K562 (cell line): ENCODE measurements around the gene YBX3. TPM values are rescaled to one million over a fixed set of nuclear protein-coding genes. Genes with fewer than 3 reads are reported as not detected.

Experiments used
- ATAC-seq: fragments of 200-7000 bp; cut with Tn5 transposase; 3 replicates; pipeline ENCODE4 v1.9.1; 2020; ENCODE audit warnings: moderate library complexity
- BruUV-seq: library from RNA; stranded (reverse); fragments of 400-500 nt; replicated peaks from 2 replicates; lab custom pipeline; 2021; lab: Mats Ljungman, UMichigan
- CTCF ChIA-PET: fragments of 300-600 bp; formaldehyde crosslinking; extraction: SDS; loops from one replicate; lab custom pipeline; 2021; ENCODE audit warnings: low intra/inter-chr PET ratio; lab: Yijun Ruan, JAX
- POLR2A ChIA-PET: fragments of 300-600, 350-650 bp; sonication (Branson Sonifier 250); formaldehyde crosslinking; extraction: SDS; loops from one replicate; lab custom pipeline; 2021; ENCODE audit warnings: antibody characterized with exemption, inconsistent platforms; lab: Yijun Ruan, JAX
- DNase-seq, 4 experiments: peaks; one replicate each; pipeline versions ENCODE4 v3.0.0 to v3.0.0-alpha.2; 2011 to 2018; ENCODE audit warnings: low spot score in 3 of 4, mixed read lengths in 3 of 4; ENCODE audit errors: extremely low read depth in 1 of 4
- FAIRE-seq: peaks from 2 replicates; lab custom pipeline; 2011; peaks lifted over from hg19 to GRCh38; lab: Jason Lieb, UNC
- H2AFZ ChIP-seq: 2 replicates; pipeline ENCODE4 v1.6.0; 2011; ENCODE audit warnings: low read depth, low read length, control low read depth, inconsistent platforms
- H3K27ac ChIP-seq: fragments of 200-600 bp; 3 replicates; pipeline ENCODE4 v1.8.0; 2011; ENCODE audit warnings: low read depth, mild to moderate bottlenecking, control low read depth, inconsistent platforms, low read length, moderate library complexity, mixed read lengths; ENCODE audit errors: extremely low read depth
- H3K27me3 ChIP-seq, 2 experiments: fragments of 300-600 bp in 1 of 2; 2 replicates in 1 of 2; 3 replicates in 1 of 2; pipeline versions ENCODE4 v1.6.0 to v1.8.0; 2011; ENCODE audit warnings: inconsistent platforms in 2 of 2, low read length in 2 of 2, mild to moderate bottlenecking in 1 of 2, mixed read lengths in 1 of 2, moderate library complexity in 1 of 2; ENCODE audit not compliant: control insufficient read depth in 2 of 2, insufficient read depth in 2 of 2
- H3K36me3 ChIP-seq: fragments of 300-600 bp; 3 replicates; pipeline ENCODE4 v1.8.0; 2011; ENCODE audit warnings: mild to moderate bottlenecking, low read length, inconsistent platforms; ENCODE audit not compliant: control insufficient read depth, insufficient read depth
- H3K4me1 ChIP-seq, 2 experiments: fragments of 200-600 bp in 1 of 2; replicated peaks in 1 of 2; 2 replicates in 1 of 2; 3 replicates in 1 of 2; pipeline versions ENCODE4 v1.5.1 to v1.8.0; 2011; ENCODE audit warnings: inconsistent platforms in 2 of 2, low read length in 2 of 2, mild to moderate bottlenecking in 1 of 2, mixed read lengths in 1 of 2, moderate library complexity in 1 of 2; ENCODE audit not compliant: control insufficient read depth in 2 of 2, insufficient read depth in 2 of 2
- H3K4me2 ChIP-seq: 2 replicates; pipeline ENCODE4 v1.6.1; 2011; ENCODE audit warnings: low read length, control low read depth, inconsistent platforms, mixed read lengths; ENCODE audit not compliant: insufficient read depth
- H3K4me3 ChIP-seq: fragments of 200-600 bp; sonication (generic), shearing (Covaris generic); 2 replicates; pipeline ENCODE4 v1.5.1; 2016; ENCODE audit warnings: control low read depth, inconsistent platforms
- H3K79me2 ChIP-seq: fragments of 200-600 bp; 3 replicates; pipeline ENCODE4 v1.8.0; 2011; ENCODE audit warnings: low read length, inconsistent platforms; ENCODE audit not compliant: control insufficient read depth, insufficient read depth
- H3K9ac ChIP-seq, 2 experiments: 2 replicates each; pipeline versions ENCODE4 v1.6.0 to v1.6.1; 2011; ENCODE audit warnings: low read depth in 2 of 2, low read length in 2 of 2, control low read depth in 1 of 2, inconsistent platforms in 1 of 2, mild to moderate bottlenecking in 1 of 2, mixed read lengths in 1 of 2; ENCODE audit not compliant: insufficient read depth in 1 of 2
- H3K9me1 ChIP-seq: one replicate; pipeline ENCODE4 v1.6.0; 2011; ENCODE audit warnings: inconsistent platforms, mild to moderate bottlenecking, low read length, moderate library complexity; ENCODE audit not compliant: control insufficient read depth, insufficient read depth
- H3K9me3 ChIP-seq: replicated peaks from 2 replicates; pipeline ENCODE4 v1.5.1; 2011; ENCODE audit warnings: low read depth, low read length, inconsistent platforms; ENCODE audit not compliant: control insufficient read depth, insufficient read depth
- H4K20me1 ChIP-seq: replicated peaks from 2 replicates; pipeline ENCODE4 v1.6.1; 2011; ENCODE audit warnings: low read length, inconsistent platforms, mixed read lengths; ENCODE audit not compliant: control insufficient read depth, insufficient read depth
- BRCA1 ChIP-seq, 2 experiments: fragments of 450-650 bp in 1 of 2; sonication (generic) in 1 of 2; formaldehyde crosslinking in 1 of 2; IDR thresholded peaks; 2 replicates each; pipeline versions ENCODE4 v1.5.0 to v1.6.1; 2017 to 2020; ENCODE audit warnings: mild to moderate bottlenecking in 1 of 2, missing genetic modification reagents in 1 of 2
- DPF2 ChIP-seq: fragments of 450-650 bp; IDR thresholded peaks from 2 replicates; pipeline ENCODE4 v1.6.1; 2016
- GABPB1 ChIP-seq: sonication (generic); formaldehyde crosslinking; IDR thresholded peaks from 2 replicates; pipeline ENCODE4 v1.8.0; 2022; ENCODE audit warnings: mild to moderate bottlenecking, missing genetic modification reagents
- GABPB2 ChIP-seq: fragments of 250-450 bp; sonication (Bioruptor Pico); conservative IDR thresholded peaks from 2 replicates; pipeline ENCODE4 v1.5.1; 2021; ENCODE audit warnings: mild to moderate bottlenecking
- NCOA4 ChIP-seq: fragments of 450-650 bp; IDR thresholded peaks from 2 replicates; pipeline ENCODE4 v1.6.1; 2018; ENCODE audit warnings: mild to moderate bottlenecking; ENCODE audit not compliant: partially characterized antibody
- PHB ChIP-seq: fragments of 250-450 bp; sonication (Bioruptor Pico); IDR thresholded peaks from 2 replicates; pipeline ENCODE4 v1.5.0; 2021
- PHB2 ChIP-seq: fragments of 450-650 bp; IDR thresholded peaks from 2 replicates; pipeline ENCODE4 v1.6.1; 2017; ENCODE audit warnings: low read depth
- SMAD1 ChIP-seq: fragments of 150-350 bp; IDR thresholded peaks from 2 replicates; pipeline ENCODE4 v1.6.1; 2014; ENCODE audit warnings: low read length, low read depth; ENCODE audit not compliant: partially characterized antibody
- TAF9B ChIP-seq: fragments of 450-650 bp; IDR thresholded peaks from 2 replicates; pipeline ENCODE4 v1.6.1; 2018; ENCODE audit warnings: mild to moderate bottlenecking; ENCODE audit not compliant: partially characterized antibody
- ZNF830 ChIP-seq: fragments of 250-450 bp; sonication (Bioruptor Pico); IDR thresholded peaks from 2 replicates; pipeline ENCODE4 v1.5.0; 2021; ENCODE audit warnings: mild to moderate bottlenecking
- WGBS: fragments of 100-300 bp; shearing (Covaris generic); methylation state at CpG from one replicate; pipeline ENCODE4 v1.1.6; 2016; ENCODE audit warnings: low coverage, mixed read lengths; ENCODE audit not compliant: insufficient coverage; ENCODE audit errors: missing lambda C conversion rate; 5-methylcytosine and 5-hydroxymethylcytosine counted together
- in situ Hi-C: fragments of 300-500 bp; cut with MboI; formaldehyde crosslinking; loops from 4 replicates; pipeline ENCODE4 v1.15.0; 2018; ENCODE audit warnings: inconsistent platforms, mixed read lengths
- intact Hi-C: fragments of 100-400 bp; cut with micrococcal nuclease; formaldehyde crosslinking; loops from 2 replicates; pipeline ENCODE4 v1.14.2; 2022
- polyA plus RNA-seq, 8 experiments: library from polyadenylated mRNA; depleted of rRNA in 4 of 8; stranded (reverse) in 5 of 8; unstranded in 3 of 8; fragments of >200 nt; fragmentation: Nextera tagmentation in 2 of 8; fragmentation: Illumina TruSeq in 1 of 8; extraction: Ambion mirVana in 2 of 8; extraction: Trizol in 1 of 8; gene quantifications; 2 replicates each; pipeline versions ENCODE4 v1.2.1 to v1.2.3, GENCODE V29; 2011 to 2014; ENCODE audit warnings: inconsistent platforms in 1 of 8, missing spikeins in 1 of 8
- total RNA-seq, 7 experiments: library from RNA; depleted of rRNA in 6 of 7; stranded (reverse); fragments of >200 nt in 6 of 7; fragmentation: Illumina TruSeq in 2 of 7; extraction: Trizol in 2 of 7; gene quantifications; 2 replicates each; pipeline versions ENCODE4 v1.2.1 to v1.2.3, GENCODE V29; 2011 to 2021; ENCODE audit warnings: low replicate concordance in 1 of 7
- TF ChIP-seq, protein P1 (sequence below): fragments of 250-450 bp; sonication (Bioruptor Pico); IDR thresholded peaks from 2 replicates; pipeline ENCODE4 v1.5.0; 2021; ENCODE audit warnings: mild to moderate bottlenecking, moderate library complexity
- TF ChIP-seq, protein P2 (sequence below), 2 experiments: fragments of 450-650 bp in 1 of 2; sonication (generic) in 1 of 2; formaldehyde crosslinking; conservative IDR thresholded peaks; 2 replicates each; pipeline versions ENCODE4 v1.4.0 to v1.8.1; 2020 to 2022; ENCODE audit warnings: mild to moderate bottlenecking in 1 of 2, missing genetic modification reagents in 1 of 2
- TF ChIP-seq, protein P3 (sequence below): sonication (generic); IDR thresholded peaks from 2 replicates; pipeline ENCODE4 v1.6.1; 2016
- TF ChIP-seq, protein P4 (sequence below): fragments of 450-650 bp; formaldehyde crosslinking; IDR thresholded peaks from 2 replicates; pipeline ENCODE4 v1.4.0; 2020; ENCODE audit warnings: mild to moderate bottlenecking
- TF ChIP-seq, protein P5 (sequence below): fragments of 250-450 bp; sonication (Bioruptor Pico); IDR thresholded peaks from 2 replicates; pipeline ENCODE4 v1.4.0; 2020; ENCODE audit warnings: borderline replicate concordance

The YBX3 gene
- total and polyA plus RNA-seq, 9 of the 15 experiments (the other 6 are each of a cell fraction or from before 2014, with no cell fraction given) = 47.0 to 239 (median 81.5) TPM

DNA sequence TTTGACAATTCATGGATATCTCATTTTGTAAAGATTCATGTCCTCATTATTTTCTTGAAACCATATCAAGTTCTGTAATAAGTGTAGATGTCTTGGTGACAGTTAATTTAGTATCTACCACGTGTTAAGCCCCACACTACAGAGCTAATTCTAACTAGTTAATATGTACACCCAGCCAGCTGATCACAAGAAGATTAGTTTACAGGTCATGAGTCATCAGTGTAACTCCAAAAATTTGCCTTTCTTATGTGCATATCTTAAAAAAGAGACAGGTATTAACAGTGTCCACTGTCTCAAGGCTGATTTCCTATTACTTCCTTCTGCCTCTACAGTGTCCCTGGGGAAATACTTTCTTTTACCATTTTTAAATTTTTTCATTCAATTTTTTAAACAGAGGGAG, 13.3 kb upstream of the YBX3 start:
- Histone ChIP-seq H3K4me1 (peaks cover 2 to 21% of the 10 kb centered on the region in 2 experiments; a peak in 3 of 5 replicates), H3K27ac (no peak overlapping the region), H3K36me3 (no peaks in the 10 kb centered on the region), H3K27me3 (peaks cover 8% of the 10 kb centered on the region in 2 experiments; a peak in 2 of 5 replicates), H3K9me1 (no peaks in the 10 kb centered on the region), H3K79me2 (no peaks in the 10 kb centered on the region), H4K20me1 (no peaks in the 10 kb centered on the region), H3K9me3 (no peaks in the 10 kb centered on the region), H3K9ac (no peak overlapping the region), H2AFZ (no peak overlapping the region), H3K4me2 (no peak overlapping the region; the same call in 1 of the 2 replicates), H3K4me3 (no peak overlapping the region)
- CTCF ChIA-PET = no interaction called here
- intact Hi-C loops (no loop called here), in situ Hi-C loops (no loop called here)
- WGBS = 0% methylated on average over 1 of the region's 1 CpG
- ATAC-seq (no peak), FAIRE-seq (no peak), DNase-seq (peak in 2 of 4 experiments; percentile 9)
- no TSS peak for BruUV-seq
- POLR2A ChIA-PET = no interaction called here
- peak; percentile 33; the same call in 1 of the 2 replicates for TF ChIP-seq DPF2
- TF ChIP-seq, protein P1, sequence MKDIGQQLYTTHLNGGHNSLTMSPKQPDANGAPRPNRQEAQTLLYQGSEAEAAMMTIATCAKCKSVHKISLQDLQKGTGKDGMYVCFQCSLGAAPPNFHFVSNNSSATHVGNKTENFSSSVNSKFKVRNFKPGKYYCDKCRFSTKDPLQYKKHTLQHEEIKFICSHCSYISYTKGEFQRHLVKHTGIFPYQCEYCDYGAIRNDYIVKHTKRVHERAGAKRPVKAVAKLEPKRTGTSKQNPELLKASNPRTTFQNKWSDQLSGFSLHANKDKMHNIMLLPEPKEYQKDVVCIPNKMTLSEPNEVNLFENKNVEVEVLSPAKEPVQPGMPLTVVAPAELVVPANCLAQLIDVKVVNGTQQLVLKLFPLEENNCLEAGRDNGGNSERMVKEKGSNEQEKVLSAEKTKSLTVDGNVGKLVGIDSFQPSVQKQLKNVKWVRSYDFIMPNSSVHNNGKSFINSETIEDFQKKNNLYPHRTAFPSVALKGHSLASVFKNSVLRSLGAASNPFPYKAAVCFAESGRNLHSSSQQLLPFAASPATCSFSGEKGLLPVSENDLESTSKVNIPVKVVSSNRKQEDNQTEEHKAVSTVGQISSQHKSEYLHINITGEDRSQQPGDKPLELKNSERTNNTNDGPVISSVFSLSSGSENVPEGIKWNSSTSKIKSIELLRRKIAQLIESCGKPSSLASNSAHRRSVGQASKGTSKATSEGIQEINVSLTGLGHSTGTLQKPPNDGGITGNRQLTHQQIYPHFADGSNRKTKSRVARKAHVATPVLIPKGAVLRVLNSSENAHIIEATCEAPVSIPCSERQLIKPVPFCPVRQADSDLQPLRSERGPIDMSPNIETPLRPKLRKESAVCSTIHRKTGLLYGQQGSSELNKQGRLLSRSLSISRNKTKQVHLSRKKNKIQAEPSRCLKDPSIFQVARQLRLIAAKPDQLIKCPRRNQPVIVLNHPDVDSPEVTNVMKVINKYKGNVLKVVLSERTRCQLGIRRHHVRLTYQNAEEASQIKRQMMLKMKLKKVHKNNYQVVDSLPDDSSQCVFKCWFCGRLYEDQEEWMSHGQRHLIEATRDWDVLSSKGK (CRISPR knock-in tag) = no peak
- TF ChIP-seq, protein P2, sequence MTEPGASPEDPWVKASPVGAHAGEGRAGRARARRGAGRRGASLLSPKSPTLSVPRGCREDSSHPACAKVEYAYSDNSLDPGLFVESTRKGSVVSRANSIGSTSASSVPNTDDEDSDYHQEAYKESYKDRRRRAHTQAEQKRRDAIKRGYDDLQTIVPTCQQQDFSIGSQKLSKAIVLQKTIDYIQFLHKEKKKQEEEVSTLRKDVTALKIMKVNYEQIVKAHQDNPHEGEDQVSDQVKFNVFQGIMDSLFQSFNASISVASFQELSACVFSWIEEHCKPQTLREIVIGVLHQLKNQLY (CRISPR knock-in tag; conservative IDR thresholded peaks at IDR 0.05) = no peak
- TF ChIP-seq, protein P3, sequence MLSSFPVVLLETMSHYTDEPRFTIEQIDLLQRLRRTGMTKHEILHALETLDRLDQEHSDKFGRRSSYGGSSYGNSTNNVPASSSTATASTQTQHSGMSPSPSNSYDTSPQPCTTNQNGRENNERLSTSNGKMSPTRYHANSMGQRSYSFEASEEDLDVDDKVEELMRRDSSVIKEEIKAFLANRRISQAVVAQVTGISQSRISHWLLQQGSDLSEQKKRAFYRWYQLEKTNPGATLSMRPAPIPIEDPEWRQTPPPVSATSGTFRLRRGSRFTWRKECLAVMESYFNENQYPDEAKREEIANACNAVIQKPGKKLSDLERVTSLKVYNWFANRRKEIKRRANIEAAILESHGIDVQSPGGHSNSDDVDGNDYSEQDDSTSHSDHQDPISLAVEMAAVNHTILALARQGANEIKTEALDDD = peak; percentile 91
- peak; percentile 22 for TF ChIP-seq TAF9B
- TF ChIP-seq, protein P4, sequence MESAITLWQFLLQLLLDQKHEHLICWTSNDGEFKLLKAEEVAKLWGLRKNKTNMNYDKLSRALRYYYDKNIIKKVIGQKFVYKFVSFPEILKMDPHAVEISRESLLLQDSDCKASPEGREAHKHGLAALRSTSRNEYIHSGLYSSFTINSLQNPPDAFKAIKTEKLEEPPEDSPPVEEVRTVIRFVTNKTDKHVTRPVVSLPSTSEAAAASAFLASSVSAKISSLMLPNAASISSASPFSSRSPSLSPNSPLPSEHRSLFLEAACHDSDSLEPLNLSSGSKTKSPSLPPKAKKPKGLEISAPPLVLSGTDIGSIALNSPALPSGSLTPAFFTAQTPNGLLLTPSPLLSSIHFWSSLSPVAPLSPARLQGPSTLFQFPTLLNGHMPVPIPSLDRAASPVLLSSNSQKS (CRISPR knock-in tag) = no peak
- TF ChIP-seq ZNF830 (CRISPR knock-in tag) = no peak
- TF ChIP-seq SMAD1 = no peak
- TF ChIP-seq, protein P5, sequence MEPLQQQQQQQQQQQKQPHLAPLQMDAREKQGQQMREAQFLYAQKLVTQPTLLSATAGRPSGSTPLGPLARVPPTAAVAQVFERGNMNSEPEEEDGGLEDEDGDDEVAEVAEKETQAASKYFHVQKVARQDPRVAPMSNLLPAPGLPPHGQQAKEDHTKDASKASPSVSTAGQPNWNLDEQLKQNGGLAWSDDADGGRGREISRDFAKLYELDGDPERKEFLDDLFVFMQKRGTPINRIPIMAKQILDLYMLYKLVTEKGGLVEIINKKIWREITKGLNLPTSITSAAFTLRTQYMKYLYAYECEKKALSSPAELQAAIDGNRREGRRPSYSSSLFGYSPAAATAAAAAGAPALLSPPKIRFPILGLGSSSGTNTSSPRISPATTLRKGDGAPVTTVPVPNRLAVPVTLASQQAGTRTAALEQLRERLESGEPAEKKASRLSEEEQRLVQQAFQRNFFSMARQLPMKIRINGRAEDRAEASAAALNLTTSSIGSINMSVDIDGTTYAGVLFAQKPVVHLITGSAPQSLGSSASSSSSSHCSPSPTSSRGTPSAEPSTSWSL = no peak
- no peak for TF ChIP-seq GABPB2
- no peak for TF ChIP-seq BRCA1 (IDR thresholded peaks at IDR 0.05)
- TF ChIP-seq BRCA1 (CRISPR knock-in tag; IDR thresholded peaks at IDR 0.05) = no peak
- no peak for TF ChIP-seq PHB2
- no peak for TF ChIP-seq PHB (CRISPR knock-in tag)
- no peak for TF ChIP-seq GABPB1 (CRISPR knock-in tag)
- TF ChIP-seq NCOA4 = no peak
